Memory B cell (primary cell): Measurements from ENCODE around the gene PPRC1.

Experiments used
- ATAC-seq: fragments of 150-1000 bp; cut with Tn5 transposase; 2 replicates; pipeline ENCODE4 v1.10.0; 2021; ENCODE audit warnings: low read depth, mild to moderate bottlenecking, moderate library complexity
- DNase-seq, 2 donors: peaks; one replicate each; pipeline ENCODE4 v3.0.0; 2022; ENCODE audit warnings: low spot score in 2 of 2
- H3K27ac Mint-ChIP-seq: one replicate; pipeline ENCODE4 v1.8.0; 2022; ENCODE audit warnings: mild to moderate bottlenecking, moderate library complexity, mixed read lengths
- H3K27me3 Mint-ChIP-seq: one replicate; pipeline ENCODE4 v1.8.0; 2022; ENCODE audit warnings: mixed read lengths
- H3K36me3 Mint-ChIP-seq: one replicate; pipeline ENCODE4 v1.8.0; 2022; ENCODE audit warnings: mild to moderate bottlenecking, mixed read lengths
- H3K4me1 Mint-ChIP-seq: one replicate; pipeline ENCODE4 v1.8.0; 2022; ENCODE audit warnings: mixed read lengths
- H3K4me3 Mint-ChIP-seq: one replicate; pipeline ENCODE4 v1.8.0; 2022; ENCODE audit warnings: mild to moderate bottlenecking, moderate library complexity, mixed read lengths
- H3K9me3 Mint-ChIP-seq: one replicate; pipeline ENCODE4 v1.8.0; 2022; ENCODE audit warnings: mixed read lengths

The PPRC1 gene

GRCh38 chr10:102148275-102148674, 15.4 kb downstream of the PPRC1 start:
- H3K9me3 Mint-ChIP-seq: no peaks in the 10 kb centered on the region
- peaks cover 23% of the 10 kb centered on the region for H3K36me3 Mint-ChIP-seq
- no peaks in the 10 kb centered on the region for H3K27me3 Mint-ChIP-seq
- ATAC-seq: no peak
- H3K4me1 Mint-ChIP-seq: peaks cover 17% of the 10 kb centered on the region
- no peak for DNase-seq
- H3K27ac Mint-ChIP-seq: peak overlapping the region; percentile 3
- H3K4me3 Mint-ChIP-seq: no peak overlapping the region

- ATAC-seq (no peak), DNase-seq (no peak)
- H3K4me1 Mint-ChIP-seq: peaks cover 20% of the 10 kb centered on the region
- H3K27me3 Mint-ChIP-seq: no peaks in the 10 kb centered on the region
- no peaks in the 10 kb centered on the region for H3K9me3 Mint-ChIP-seq
- H3K4me3 Mint-ChIP-seq: peak overlapping the region; percentile 94
- peaks cover 19% of the 10 kb centered on the region for H3K36me3 Mint-ChIP-seq
- peak overlapping the region; percentile 98 for H3K27ac Mint-ChIP-seq
Measured at GRCh38 chr10:102150970-102151773, 18.3 kb downstream of the PPRC1 start.

- Mint-ChIP-seq H3K9me3 (no peaks in the 10 kb centered on the region), H3K4me1 (peaks cover 20% of the 10 kb centered on the region), H3K36me3 (peaks cover 19% of the 10 kb centered on the region), H3K27ac (peak within 1 kb of the TSS; percentile 98), H3K27me3 (no peaks in the 10 kb centered on the region), H3K4me3 (peak within 1 kb of the TSS; percentile 94)
- peak; percentile 92 for ATAC-seq
- peak; percentile 99 for DNase-seq
Measured at GRCh38 chr10:102151774-102152544, 19.1 kb downstream of the PPRC1 start, which contains the start of gene NOLC1. NOLC1 (plus strand) TSS chr10:102152389; CDS start chr10:102152411, 22 bp downstream.

GRCh38 chr10:102152545-102152890, 19.7 kb downstream of the PPRC1 start:
- peaks cover 23% of the 10 kb centered on the region for H3K36me3 Mint-ChIP-seq
- peaks cover 24% of the 10 kb centered on the region for H3K4me1 Mint-ChIP-seq
- no peaks in the 10 kb centered on the region for H3K9me3 Mint-ChIP-seq
- peak overlapping the region; percentile 98 for H3K27ac Mint-ChIP-seq
- no peaks in the 10 kb centered on the region for H3K27me3 Mint-ChIP-seq
- DNase-seq (no peak), ATAC-seq (no peak)
- H3K4me3 Mint-ChIP-seq: peak overlapping the region; percentile 94

DNA sequence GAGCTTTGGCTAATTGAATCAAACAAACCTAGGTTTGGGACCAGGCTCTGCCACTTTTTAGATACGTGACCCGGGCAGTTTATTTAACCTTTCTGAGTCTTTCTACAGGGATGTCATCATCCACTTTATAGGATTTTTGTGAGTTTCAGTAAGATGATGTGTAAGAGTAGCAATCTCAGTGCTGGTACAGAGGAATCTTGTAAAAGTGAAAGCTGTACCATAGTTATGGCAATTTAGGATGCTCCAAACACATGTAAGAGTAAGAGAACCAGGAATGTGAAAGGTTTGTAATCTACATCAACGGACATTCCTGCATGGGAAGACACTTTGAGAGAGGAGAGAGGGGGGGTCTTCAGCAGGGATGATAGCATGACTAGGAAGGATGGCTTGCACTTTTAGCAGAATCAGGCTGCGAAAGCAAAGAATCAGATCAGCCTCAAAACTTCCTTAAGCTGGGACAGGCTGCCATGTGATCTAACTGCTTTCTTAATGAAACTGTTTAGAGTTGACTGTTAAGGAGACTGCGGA, 20.3 kb downstream of the PPRC1 start:
- H3K36me3 Mint-ChIP-seq: peaks cover 22% of the 10 kb centered on the region
- H3K4me1 Mint-ChIP-seq: peaks cover 25% of the 10 kb centered on the region
- no peak for ATAC-seq
- H3K9me3 Mint-ChIP-seq: no peaks in the 10 kb centered on the region
- no peaks in the 10 kb centered on the region for H3K27me3 Mint-ChIP-seq
- peak overlapping the region; percentile 94 for H3K4me3 Mint-ChIP-seq
- no peak for DNase-seq
- peak overlapping the region; percentile 98 for H3K27ac Mint-ChIP-seq

- DNase-seq: no peak
- Mint-ChIP-seq H3K27ac (no peak overlapping the region), H3K4me3 (peak overlapping the region; percentile 41), H3K36me3 (peaks cover 20% of the 10 kb centered on the region), H3K9me3 (no peaks in the 10 kb centered on the region), H3K4me1 (peaks cover 25% of the 10 kb centered on the region), H3K27me3 (no peaks in the 10 kb centered on the region)
- ATAC-seq: no peak
Measured at GRCh38 chr10:102154466-102155116, 21.8 kb downstream of the PPRC1 start.

DNA sequence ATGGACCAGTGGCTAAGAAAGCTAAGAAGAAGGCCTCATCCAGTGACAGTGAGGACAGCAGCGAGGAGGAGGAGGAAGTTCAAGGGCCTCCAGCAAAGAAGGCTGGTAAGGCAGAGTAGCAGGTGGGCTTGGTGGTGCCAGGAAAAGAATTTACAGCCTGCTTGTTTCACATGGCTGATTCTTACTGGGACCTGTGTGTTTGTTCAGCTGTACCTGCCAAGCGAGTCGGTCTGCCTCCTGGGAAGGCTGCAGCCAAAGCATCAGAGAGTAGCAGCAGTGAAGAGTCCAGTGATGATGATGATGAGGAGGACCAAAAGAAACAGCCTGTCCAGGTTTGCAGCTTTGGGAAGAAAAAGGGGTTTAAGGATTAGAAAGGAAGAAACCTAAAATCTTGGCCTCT, 24.4 kb downstream of the PPRC1 start:
- Mint-ChIP-seq H3K27ac (no peak overlapping the region), H3K9me3 (no peaks in the 10 kb centered on the region), H3K27me3 (no peaks in the 10 kb centered on the region), H3K4me3 (no peak overlapping the region), H3K36me3 (peaks cover 36% of the 10 kb centered on the region), H3K4me1 (peaks cover 17% of the 10 kb centered on the region)
- ATAC-seq: no peak
- DNase-seq: no peak

DNA sequence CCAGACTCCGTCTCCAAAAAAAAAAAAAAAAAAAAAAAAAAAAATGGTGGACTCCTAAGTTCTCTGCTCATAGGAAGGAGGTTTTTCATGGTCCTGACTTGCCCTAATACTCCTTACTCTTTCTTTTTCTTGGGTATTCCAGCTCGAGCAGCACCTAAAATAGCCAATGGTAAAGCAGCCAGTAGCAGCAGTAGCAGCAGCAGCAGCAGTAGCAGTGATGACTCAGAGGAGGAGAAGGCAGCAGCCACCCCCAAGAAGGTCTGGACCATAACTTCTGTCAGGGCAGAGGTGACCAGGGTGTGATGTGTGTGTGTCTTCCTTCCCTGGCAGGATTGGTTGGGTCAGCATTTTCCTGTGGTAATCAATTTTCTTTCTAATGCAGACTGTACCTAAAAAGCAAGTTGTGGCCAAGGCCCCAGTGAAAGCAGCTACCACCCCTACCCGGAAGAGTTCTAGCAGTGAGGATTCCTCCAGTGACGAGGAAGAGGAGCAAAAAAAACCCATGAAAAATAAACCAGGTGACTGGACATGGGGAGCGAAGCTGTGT, 26.3 kb downstream of the PPRC1 start:
- DNase-seq: no peak
- no peak for ATAC-seq
- Mint-ChIP-seq H3K36me3 (peaks cover 34% of the 10 kb centered on the region), H3K27ac (no peak overlapping the region), H3K4me1 (peaks cover 9% of the 10 kb centered on the region), H3K4me3 (no peak overlapping the region), H3K9me3 (no peaks in the 10 kb centered on the region), H3K27me3 (no peaks in the 10 kb centered on the region)

DNA sequence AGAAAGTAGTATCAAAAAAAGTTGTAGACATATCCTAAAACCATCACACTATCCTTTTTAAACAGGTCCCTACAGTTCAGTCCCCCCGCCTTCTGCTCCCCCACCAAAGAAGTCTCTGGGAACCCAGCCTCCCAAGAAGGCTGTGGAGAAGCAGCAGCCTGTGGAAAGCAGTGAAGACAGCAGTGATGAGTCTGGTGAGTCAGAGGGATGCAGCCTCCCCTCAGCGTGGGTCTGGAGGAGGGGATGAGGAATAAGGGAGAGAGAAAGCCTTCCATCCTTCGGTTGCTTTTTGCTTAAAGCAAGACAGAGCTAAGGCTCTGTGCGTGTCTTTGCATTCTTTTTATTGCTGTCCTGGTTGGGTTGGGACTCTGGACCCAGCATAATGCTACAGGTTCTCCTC, 27.0 kb downstream of the PPRC1 start:
- Mint-ChIP-seq H3K27me3 (no peaks in the 10 kb centered on the region), H3K36me3 (peaks cover 34% of the 10 kb centered on the region), H3K4me1 (peaks cover 9% of the 10 kb centered on the region), H3K27ac (no peak overlapping the region), H3K9me3 (no peaks in the 10 kb centered on the region), H3K4me3 (no peak overlapping the region)
- DNase-seq: no peak
- ATAC-seq: no peak

DNA sequence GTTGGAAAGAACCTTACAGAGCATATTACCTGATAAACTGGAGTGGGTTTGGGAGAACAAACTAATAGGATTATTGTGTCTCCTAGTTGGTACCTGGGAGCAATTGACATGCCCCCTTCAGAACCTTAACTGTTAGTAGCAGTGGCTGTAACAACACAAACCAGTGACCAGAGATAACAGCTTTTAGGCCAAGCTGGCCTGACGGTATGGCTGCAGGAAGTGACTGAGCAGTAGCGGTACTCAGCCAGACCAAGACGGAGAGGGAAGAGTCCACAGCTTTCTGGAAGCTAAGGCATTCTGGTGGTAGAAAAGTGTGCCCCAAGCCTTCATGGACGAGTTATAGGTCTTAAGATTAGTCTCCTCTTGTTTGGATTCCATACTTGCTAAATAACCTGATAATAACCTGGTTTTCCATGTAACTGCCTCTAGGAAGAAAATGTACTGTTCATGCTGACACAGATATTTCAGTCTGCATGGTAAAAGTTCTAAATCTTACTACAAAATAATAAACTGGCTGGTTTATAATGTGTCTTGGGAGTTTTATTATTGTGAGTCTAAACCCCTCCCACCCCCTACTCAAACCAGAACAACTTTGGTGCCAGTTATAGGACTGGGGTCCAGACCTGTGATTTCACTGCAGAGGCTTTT, 30.6 kb downstream of the PPRC1 start:
- no peak overlapping the region for H3K4me3 Mint-ChIP-seq
- H3K27me3 Mint-ChIP-seq: no peaks in the 10 kb centered on the region
- ATAC-seq (no peak), DNase-seq (no peak)
- H3K27ac Mint-ChIP-seq: no peak overlapping the region
- peaks cover 2% of the 10 kb centered on the region for H3K4me1 Mint-ChIP-seq
- H3K9me3 Mint-ChIP-seq: no peaks in the 10 kb centered on the region
- peaks cover 24% of the 10 kb centered on the region for H3K36me3 Mint-ChIP-seq

DNA sequence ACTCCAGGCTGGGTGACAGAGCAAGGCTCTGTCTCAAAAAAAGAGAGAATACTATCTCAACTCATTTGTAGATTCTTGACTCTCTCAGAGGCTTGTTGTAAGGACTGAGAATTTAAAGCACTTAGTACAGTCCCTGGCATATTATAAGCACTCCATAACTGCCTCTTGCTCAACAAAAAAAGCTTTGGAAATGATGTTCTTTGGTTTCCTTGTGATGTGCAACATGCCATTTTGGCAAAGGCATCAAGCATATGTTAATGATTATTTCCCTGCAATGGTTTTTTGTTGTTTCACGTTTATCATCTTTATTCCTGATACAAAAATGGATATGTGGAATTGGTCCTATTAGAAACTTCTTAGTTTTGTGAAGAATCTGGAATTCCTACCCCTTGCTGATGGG, 35.0 kb downstream of the PPRC1 start:
- Mint-ChIP-seq H3K4me1 (peaks cover 2% of the 10 kb centered on the region), H3K9me3 (no peaks in the 10 kb centered on the region), H3K4me3 (no peak overlapping the region), H3K27me3 (peaks cover 4% of the 10 kb centered on the region), H3K27ac (no peak overlapping the region), H3K36me3 (peaks cover 1% of the 10 kb centered on the region)
- ATAC-seq: no peak
- DNase-seq: no peak

DNA sequence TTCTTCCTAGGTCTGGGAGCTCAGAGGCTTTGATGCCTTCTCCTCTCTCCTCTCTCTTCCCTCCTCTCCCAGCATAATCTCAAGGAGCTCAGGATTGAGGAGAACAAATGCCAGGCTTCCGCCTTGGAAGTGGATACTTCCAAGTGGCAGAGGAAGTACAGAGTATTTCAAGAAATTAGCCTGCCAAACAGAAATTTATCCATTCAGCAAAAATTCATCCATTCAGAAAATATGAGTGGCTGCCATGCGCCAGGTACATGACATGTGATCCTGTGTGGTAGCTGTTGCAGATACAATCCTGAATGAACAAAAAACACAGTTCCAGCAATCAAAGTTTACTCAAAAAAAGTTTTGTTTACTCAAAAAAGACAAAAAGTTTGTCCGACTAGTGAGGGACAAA, 37.8 kb downstream of the PPRC1 start:
- Mint-ChIP-seq H3K4me3 (no peak overlapping the region), H3K27ac (no peak overlapping the region), H3K9me3 (no peaks in the 10 kb centered on the region), H3K27me3 (peaks cover 4% of the 10 kb centered on the region), H3K36me3 (no peaks in the 10 kb centered on the region), H3K4me1 (peaks cover 2% of the 10 kb centered on the region)
- ATAC-seq: no peak
- DNase-seq: no peak

DNA sequence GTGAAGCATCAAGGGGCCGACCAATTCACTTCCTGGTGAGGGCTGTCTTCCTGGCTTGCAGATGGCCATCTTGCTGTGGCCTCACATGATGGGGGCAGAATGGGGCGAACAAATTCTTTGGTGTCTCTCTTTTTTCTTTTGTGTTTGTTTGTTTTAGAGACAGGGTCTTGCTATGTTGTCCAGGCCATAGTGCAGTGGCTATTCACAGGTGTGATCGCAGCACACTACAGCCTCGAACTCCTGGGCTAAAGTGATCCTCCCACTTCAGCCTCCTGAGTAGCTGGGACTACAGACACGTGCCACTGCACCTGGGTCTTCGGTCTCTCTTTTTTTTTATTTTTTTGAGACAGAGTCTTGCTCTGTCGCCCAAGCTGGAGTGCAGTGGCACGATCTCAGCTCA, 39.4 kb downstream of the PPRC1 start:
- Mint-ChIP-seq H3K27me3 (peaks cover 6% of the 10 kb centered on the region), H3K27ac (no peak overlapping the region), H3K4me1 (peaks cover 2% of the 10 kb centered on the region), H3K9me3 (no peaks in the 10 kb centered on the region), H3K4me3 (no peak overlapping the region), H3K36me3 (no peaks in the 10 kb centered on the region)
- ATAC-seq (no peak), DNase-seq (no peak)
